Astrocyte (in vitro differentiated cells and primary cell): ENCODE measurements around the gene ALDH1A2.

Experiments used
- CTCF ChIP-seq: IDR thresholded peaks from 2 replicates; pipeline ENCODE4 v1.5.1; 2011; ENCODE audit warnings: low read depth, mild to moderate bottlenecking, inconsistent platforms, low read length, moderate library complexity; ENCODE audit not compliant: insufficient read depth
- EZH2 ChIP-seq: IDR thresholded peaks from 2 replicates; pipeline ENCODE4 v1.6.1; 2012; ENCODE audit warnings: mild to moderate bottlenecking, low read length, inconsistent platforms; ENCODE audit not compliant: insufficient read depth

- TF ChIP-seq CTCF = no peak
- no peak for TF ChIP-seq EZH2
Measured at GRCh38 chr15:58016581-58017175, 48.8 kb downstream of the ALDH1A2 start.
